Stimulated activated CD8-positive, alpha-beta memory T cell treated with anti-CD3 and anti-CD28 coated beads, Interleukin-2, amount 100 ng/mL, for 1 hour (primary cell): Measurements from ENCODE around the gene CMPK1.
A peak's percentile ranks its signal among the peaks of the same experiment; 100 is the strongest.
"Not testable (repeated sequence)": the region's sequence is repeated elsewhere in the genome, so short reads cannot be mapped to it uniquely, and the experiment has no call there.

Experiments used
- DNase-seq, 2 donors: peaks; one replicate each; pipeline ENCODE4 v3.0.0-alpha.2; 2020; ENCODE audit warnings: low read depth in 2 of 2

The CMPK1 gene, protein sequence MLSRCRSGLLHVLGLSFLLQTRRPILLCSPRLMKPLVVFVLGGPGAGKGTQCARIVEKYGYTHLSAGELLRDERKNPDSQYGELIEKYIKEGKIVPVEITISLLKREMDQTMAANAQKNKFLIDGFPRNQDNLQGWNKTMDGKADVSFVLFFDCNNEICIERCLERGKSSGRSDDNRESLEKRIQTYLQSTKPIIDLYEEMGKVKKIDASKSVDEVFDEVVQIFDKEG

DNA sequence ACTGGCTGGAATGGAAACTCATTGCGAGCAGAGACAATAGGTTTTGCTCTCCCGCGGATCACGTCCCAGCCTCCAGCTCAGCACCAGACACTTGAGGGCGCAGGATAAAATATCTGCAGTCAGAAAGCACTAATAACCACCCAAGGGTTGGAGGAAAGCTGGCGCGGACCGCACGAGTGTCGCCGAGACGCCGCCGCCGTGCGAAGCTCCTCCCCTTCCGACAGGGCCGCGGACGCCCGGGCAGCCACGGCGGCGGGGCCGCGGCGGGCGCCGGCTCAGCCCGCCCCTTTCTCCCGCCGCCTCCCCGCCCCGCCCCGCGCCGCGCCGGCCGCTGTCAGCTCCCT lies at the start of gene CMPK1:
TSS of gene CMPK1 (plus strand) at position 213 of the 344 bp plus-strand sequence. CDS start 156 bp downstream, outside the sequence.
- peak; percentile 54 to 64 for DNase-seq

DNA sequence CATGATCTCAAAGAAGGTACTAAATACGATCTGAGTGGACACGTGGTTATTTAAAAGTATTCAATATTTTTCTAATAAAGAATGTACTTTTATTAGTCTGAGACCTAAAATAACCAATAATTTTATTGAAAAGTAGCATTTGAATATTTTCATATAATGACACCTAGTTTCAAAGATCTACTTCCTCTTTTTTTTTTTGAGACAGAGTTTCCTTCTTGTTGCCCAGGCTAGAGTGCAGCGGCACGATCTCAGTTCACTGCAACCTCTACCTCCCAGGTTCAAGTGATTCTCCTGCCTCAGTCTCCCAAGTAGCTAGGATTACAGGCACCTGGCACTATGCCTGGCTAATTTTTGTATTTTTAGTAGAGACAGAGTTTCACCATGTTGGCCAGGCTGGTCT lies 45.5 kb upstream of the CMPK1 start:
- DNase-seq, result not testable (repeated sequence)

DNA sequence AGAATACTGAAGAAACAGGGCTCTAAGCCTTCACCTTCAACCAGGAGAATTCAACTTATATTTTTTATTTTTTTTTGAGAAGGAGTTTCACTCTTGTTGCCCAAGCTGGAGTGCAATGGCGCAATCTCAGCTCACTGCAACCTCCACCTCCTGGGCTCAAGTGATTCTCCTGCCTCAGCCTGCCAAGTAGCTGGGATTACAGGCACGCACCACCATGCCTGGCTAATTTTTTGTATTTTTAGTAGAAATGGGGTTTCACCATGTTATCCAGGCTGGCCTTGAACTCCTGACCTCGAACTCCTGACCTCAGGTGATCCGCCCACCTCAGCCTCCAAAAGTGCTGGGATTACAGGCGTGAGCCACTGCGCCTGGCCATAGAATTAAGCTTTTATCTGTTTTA lies 38.7 kb upstream of the CMPK1 start:
- not testable (repeated sequence) for DNase-seq

DNA sequence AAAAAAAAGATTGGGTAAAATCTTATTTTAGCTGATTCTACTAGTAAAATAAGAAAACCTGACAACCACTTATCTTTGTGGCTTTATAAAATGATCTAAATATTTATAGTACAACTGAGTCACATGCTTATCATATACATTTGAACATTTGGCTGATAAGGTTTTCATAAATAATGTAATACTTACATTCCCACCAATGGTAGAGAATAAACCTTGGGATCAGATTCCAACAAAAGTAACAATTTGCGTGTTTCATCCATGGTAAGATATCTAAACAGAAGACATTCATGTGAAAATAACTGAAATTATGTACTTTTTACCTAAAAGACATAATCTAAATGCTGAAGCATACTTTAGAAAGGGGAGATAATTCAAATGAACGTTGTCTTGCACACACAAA lies 38.0 kb upstream of the CMPK1 start:
- no peak for DNase-seq

DNA sequence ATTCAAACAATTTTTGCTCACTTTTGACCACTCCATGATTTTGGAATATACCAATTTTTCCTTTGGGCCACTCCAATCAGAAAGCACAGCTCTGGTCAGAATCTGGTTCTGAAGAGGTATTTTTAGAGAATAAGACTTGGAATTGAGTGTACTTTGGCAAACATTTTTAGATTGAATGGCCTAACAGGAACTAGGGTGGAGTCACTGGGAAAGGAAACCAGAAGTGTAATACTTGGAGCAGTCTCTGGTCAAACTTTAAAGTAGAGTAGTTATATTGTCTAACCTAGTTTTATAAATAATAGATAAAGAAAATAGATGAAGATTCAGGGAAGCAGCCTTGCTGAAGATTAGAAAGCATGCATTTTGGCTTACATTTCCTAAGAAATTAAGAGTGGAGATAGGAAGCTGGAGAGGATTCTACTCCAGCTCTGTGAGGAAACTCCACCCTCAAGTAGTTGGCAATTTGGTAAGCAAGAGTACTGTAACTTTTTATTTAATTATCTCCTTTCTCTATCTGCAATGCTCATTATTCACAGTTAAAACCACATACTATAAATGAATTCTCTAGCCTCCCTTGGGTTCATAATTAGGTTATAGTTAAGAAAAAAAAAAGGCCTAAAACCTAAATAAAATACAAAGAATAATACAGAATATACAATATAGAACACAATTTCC lies 35.4 kb upstream of the CMPK1 start:
- DNase-seq, result no peak

DNA sequence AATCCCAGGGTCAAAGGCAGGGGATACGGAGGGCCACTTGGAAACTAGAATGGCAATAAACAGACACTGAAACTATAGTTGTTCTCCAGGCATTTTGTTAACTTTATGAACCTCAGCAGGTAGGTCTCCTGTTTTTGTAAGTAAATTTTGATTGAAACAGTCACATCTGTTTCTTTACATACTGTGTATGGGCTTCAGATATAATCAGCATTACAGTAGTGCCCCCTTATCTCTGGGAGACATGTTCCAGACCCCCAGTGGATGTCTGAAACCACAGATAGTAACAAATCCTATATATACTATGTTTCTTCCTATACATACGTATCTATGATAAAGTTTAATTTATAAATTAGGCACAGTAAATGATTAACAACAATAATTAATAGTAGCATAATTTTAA lies 31.1 kb upstream of the CMPK1 start:
- DNase-seq, result no peak

DNA sequence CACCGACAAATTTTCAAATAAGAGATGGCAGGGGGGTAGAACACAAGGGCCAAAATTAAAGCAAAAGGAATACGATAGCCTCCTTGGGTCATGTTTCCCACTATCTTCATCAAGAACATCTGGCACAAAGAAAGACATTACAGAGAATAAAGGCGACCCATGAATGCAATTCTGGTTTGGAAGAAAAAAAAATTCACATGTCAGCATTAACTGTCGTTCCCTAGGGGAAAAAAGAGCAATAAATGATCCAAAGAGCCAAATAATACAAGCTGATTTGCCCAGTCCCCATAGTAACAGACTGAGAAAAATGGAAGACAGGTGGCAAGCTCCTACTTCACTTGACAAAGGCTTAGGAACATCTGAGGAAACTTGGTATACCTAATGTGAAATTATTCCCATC lies 24.2 kb upstream of the CMPK1 start:
- no peak for DNase-seq

DNA sequence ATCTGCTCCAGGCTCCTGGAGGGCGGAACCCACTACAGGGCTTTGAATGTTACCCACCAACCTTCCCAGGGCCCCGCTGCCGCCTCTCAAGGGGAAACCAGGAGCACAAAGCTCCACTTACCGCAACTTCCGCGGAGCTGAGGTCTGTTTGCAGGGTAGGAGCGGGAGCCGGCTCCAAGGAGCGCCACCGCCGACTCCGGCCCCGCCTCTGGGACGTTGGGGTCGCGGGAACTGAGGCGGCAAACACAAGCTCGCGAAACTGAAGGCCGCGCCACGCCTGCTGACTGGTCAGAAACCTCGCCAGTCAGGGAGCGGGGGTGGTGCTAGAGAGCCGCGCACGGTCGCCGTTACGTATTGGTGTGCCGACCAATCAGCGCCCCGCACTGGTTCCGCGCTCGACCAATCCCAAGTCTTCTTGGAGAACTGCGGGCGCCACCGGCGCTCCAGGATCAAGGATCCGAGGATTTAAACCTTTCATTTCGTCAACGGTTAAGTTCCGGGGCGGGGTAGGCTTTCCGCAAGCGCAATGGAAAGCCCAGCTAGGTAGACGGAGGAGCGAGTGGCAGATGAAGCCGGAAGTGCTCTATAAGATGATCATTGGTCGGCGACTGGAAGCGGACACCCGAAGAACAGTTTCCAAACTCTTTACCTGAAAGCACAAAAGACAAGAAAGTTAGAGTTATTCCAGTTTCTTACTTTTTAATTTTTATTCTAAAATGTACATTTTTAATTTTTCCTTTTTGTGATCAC lies 19.5 kb upstream of the CMPK1 start, which contains the start of gene STIL:
TSS of gene STIL (minus strand) at position 233 of the 750 bp plus-strand sequence. CDS start 3,828 bp downstream, outside the sequence.
- peak; percentile 91 to 94 for DNase-seq

DNA sequence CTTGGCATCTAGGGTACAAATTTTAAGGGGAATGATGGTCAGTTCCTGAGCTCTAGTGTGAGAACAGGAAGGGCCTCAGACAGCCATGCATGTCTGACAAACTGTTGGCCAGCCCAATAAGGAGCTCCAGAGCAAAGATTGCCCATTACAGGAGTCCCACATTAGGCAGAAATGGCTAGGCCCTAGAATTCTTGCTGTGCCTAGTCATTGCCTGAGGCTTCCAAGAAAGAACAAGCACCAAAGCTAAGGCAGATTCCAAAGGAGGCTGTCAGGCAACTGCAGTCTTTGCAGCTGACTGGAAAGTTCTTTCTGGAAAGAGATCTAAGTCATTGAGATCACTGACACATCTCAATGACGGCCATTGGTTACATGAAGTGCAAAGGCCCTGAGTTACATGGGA lies 15.7 kb upstream of the CMPK1 start:
- no peak for DNase-seq

DNA sequence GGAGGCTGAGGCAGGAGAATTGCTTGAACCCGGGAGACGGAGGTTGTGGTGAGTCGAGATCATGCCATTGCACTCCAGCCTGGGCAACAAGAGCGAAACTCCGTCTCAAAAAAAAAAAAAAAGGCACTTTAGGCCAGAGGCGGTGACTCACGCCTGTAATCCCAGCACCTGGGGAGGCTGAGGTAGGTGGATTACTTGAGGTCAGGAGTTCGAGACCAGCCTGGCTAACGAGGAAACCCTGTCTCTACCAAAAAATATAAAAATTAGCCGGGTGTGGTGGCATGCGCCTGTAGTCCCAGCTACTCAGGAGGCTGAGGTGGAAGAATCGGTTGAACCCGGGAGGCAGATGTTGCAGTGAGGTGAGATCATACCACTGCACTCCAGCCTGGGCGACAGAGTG lies 13.6 kb upstream of the CMPK1 start:
- DNase-seq, result not testable (repeated sequence)

DNA sequence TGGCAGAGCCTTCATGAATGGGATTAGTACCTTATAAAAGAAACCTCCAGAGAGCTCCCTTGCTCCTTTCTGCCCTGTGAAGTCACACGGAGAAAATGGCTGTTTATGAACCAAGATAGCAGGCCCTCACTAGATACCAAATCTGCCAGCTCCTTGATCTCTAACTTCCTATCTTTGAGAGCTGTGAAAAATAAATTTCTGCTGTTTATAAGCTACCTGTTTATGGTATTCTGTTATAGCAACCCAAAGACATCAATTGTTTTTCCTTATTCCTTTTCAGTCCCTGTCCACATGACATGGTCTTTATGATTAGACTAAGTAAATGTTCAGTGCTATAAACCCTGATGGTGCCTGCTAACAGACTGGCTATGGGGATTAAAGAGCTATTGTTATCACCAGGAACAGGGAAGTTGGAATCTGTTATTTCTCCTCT lies 10.0 kb upstream of the CMPK1 start:
- DNase-seq, result no peak

DNA sequence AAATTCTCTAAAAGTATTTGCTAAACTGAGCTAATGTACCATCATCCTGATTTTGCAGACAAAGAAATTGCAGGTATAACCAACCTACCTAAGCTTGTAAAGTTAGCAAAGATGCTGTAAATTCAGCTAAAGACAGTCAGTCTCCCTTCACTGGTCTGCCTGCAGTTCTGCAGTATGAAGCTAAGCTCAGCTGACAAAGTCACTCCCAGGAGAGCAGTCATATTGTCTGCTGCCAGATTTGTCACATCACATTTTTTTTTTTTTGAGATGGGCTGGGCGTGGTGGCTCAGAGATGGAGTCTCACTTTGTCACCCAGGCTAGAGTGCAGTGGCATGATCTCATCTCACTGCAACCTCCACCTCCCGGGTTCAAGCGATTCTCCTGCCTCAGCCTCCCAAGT lies 8.9 kb upstream of the CMPK1 start:
- no peak for DNase-seq

DNA sequence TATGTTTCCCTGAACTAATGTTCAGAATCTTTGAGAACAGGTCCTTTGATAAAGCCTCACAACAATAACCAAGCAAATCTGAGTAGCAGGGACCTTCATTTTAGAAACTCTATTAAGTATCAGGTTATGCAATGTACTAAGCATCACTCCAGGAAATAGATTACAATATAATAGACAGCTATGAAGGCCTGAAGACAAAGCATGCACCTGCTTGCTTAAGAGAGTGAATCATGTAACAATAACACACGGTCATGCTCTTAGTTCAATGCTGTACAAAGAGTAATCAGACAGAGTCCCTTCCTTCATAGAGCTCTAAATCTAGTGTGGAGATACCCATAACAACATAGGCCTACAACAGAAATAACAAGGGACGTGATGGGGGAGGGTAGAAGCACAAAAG lies 8.1 kb upstream of the CMPK1 start:
- DNase-seq, result no peak

DNA sequence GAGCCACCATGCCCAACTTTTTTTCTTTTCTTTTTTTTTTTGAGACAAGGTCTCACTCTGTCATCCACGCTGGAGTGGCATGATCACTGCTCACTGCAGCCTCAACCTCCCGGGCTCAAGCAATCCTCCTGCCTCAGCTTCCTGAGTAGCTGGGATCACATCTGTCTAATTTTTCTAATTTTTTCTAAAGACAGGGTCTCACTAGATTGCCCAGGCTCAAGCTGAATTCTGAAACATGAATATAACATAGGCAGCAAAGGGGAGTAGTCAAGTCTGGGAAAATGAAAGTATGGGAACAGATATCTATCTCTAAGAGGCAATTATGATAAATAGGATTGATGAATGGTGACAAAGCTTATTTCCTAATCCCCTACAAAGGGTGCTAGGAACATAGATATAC lies 7.3 kb upstream of the CMPK1 start:
- no peak for DNase-seq

DNA sequence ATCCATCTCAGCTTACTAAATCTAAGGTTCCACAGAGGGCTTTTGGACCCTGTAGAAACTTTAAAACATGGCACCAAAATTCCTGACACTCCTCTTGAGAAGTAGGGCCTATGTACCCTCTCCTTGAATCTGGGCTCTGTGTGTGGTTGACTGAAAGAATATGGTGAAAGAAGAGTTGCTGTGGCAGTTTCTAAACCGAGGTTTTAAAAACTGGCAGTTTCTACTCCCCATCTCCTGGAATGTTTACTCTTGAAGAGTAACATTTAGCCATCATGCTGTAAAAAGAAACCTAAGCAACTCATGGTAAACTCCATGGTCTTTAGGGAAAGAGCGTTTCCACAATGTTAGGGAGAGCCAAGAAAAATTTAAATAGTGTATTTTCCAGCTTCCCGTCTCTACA lies 4.6 kb upstream of the CMPK1 start:
- no peak for DNase-seq

DNA sequence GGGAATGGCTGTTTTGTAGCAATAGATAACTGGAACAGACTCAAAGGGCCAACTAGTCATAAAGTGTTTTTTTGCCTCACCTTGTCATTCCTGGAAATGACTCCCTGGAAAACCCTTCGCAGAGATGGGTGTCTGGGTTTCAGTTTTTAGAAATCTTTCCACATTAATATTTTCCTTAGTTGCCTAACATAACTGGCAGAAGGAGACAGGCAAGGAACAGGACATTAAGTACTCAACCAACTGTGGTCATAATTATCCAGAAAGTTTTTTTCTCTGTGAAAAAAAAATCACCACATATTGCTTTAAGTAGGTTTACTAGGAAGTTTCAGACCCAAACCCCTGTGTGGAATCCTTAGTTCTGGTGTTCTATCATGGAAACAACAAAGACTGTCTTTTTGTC lies 3.4 kb upstream of the CMPK1 start:
- no peak for DNase-seq

DNA sequence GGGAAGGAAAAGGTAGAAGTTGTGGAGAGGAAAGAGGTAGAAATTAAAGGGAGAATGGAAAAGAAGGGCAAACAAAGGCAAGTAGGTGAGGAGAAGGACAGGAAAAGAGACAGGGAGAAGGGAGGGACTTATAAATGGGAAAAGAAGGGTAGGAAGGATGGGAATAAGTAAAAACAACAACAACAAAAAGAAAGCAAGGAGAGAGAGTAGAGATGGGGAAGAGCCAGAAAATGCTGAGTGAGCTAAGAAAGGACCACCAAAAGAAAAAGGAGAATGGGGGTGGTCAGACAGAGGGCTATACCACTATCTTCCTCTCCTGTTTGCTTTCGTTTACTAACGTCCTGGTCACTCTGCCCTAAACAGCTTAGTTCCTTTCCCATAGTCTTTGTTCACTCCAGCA lies 1.7 kb upstream of the CMPK1 start:
- no peak for DNase-seq

DNA sequence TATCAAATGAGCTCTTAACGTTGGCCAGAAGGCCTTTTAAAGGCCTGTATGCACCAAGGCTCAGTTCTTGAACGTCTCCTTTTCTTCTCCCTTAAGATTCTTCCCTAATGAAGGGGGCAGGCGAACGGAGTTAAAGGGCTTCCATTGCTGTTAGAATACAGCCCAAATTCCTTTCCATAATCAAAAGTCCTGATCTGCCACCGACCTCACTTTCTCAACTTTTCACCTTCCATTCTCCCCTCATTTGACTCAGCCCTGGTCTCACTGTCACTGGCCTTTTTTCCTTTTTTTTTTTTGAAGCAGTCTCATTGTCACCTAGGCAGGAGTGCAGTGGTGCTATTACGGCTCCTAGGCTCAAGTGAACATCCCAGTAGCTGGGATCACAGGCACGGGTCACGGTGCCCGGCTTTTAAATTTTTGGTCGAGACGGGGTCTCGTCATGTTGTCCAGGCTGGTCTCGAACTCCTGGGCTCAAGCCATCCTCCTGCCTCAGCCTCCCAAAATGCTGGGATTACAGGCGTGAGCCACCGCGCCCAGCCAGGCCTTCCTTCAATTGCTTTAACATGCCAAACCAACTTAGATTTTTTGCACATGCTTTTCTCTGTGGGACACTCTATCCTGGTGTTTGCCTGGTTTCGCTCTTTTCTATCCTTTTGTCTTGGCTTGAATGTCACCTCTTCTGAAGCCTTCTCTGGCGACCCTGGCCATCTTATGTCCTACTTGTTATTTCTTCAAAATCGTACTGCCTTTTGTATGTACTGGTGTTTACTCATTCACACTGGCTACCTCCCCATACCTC lies 612 bp upstream of the CMPK1 start:
- no peak for DNase-seq

DNA sequence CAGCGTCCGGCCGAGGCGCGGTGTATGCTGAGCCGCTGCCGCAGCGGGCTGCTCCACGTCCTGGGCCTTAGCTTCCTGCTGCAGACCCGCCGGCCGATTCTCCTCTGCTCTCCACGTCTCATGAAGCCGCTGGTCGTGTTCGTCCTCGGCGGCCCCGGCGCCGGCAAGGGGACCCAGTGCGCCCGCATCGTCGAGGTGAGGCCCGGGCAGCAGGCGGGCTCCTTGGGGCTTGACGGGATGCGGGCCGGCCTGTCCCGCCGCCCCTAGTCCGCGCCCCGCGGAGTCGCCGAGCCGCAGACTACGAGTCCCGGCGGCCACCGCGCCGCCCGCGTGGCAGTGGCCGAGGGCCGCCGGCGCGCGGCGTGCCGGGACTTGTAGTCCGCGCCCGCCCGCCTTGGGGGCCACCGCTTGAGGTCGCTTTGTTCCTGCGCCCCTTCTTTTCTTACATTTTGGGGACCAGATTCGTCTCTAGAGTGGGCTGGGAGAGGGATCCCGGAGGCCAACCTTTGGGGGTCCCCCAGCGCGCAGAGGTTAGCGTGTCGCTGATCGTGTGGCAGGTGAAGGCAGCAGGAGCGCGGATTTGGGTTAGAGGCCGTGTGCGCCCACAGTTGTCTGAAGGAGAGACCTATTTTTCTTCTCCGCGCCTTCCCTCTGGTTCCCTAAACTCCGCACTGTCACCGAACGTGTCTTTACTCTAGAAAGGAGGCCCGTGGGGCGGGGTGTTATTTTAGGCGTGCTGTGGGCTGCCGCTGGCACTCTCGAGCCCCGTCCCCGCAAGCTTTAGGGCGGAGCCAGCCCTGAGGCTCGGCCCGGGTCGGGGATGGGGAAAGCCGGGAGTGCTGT lies 553 bp downstream of the CMPK1 start:
- DNase-seq, result peak; percentile 34 to 38

DNA sequence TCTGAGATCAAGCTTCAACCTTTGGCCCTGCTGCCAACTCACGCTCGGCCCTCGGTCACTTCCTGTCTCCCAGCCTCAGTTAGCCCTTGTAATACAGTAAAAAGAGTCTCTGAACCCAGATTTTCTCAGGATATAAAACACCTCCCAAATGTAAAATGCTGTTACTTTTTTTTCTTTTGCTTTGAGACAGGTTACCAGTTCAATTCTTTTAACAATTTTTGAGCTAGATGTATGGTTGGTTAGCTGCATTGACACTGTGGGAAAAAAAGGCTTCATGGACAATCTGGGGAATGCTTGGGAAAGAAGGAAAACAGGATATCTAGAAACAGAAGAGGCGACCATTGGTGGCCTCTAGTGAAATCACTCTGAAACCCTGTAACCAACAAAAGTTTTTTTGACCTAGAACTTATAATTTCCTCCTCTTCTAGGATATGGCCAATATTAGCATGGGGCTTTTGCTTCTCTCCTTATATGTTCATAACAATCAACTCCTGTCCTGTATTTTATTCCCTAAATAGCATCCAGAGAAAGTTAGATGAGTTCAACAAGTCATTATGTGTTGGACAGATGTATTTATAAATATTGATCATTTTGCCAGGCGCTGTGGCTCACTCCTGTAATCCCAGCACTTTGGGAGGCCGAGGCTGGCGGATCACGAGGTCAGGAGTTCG lies 1.3 kb downstream of the CMPK1 start:
- no peak for DNase-seq

DNA sequence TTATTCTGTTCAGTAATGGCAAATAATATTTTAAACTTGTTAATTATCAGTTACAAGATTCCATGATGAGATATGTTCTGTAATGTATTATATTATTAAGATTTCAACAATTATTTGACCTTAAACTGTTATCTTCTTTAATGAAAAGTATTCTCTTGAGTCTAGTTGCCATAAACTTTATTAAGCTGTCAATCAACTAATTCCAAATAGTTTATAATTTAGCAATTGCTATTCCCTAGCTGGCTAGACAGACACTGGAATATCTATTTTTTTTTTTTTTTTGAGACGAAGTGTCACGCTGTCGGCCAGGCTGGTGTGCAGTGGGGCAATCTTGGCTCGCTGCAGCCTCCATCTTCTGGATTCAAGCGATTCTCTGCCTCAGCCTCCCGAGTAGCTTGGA lies 3.8 kb downstream of the CMPK1 start:
- no peak for DNase-seq
